Fibroblast of upper back skin (primary cell): ENCODE results near the gene EXD3.
"Not testable (repeated sequence)": the region's sequence is repeated elsewhere in the genome, so short reads cannot be mapped to it uniquely, and the experiment has no call there.

Experiments used
- DNase-seq: peaks from one replicate; pipeline ENCODE4 v3.0.0-alpha.2; 2013

Gene EXD3

GRCh38 chr9:137327641-137328550, 95.1 kb downstream of the EXD3 start:
- DNase-seq = not testable (repeated sequence)

- no peak for DNase-seq
Observed at GRCh38 chr9:137326445-137327065, 96.4 kb downstream of the EXD3 start.

DNA sequence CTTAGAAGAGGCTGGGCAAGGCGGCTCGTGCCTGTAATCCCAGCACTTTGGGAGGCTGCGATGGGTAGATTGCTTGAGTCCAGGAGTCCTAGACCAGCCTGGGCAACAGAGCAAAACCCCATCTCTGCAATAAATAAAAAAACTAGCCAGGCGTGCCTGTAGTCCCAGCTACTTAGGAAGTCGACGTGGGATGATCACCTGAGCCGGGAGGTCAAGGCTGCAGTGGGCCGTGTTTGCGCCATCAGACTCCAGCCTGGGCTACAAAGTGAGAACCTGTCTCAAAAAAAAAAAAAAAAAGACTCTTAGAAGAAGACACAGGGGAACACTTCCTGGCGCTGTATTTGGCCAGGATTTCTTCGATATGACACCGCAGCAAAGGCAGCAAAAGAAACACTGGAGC, 97.2 kb downstream of the EXD3 start:
- no peak for DNase-seq

GRCh38 chr9:137325124-137325523, 97.8 kb downstream of the EXD3 start:
- DNase-seq = no peak

- no peak for DNase-seq
Observed at GRCh38 chr9:137323531-137324331, 99.2 kb downstream of the EXD3 start.

DNA sequence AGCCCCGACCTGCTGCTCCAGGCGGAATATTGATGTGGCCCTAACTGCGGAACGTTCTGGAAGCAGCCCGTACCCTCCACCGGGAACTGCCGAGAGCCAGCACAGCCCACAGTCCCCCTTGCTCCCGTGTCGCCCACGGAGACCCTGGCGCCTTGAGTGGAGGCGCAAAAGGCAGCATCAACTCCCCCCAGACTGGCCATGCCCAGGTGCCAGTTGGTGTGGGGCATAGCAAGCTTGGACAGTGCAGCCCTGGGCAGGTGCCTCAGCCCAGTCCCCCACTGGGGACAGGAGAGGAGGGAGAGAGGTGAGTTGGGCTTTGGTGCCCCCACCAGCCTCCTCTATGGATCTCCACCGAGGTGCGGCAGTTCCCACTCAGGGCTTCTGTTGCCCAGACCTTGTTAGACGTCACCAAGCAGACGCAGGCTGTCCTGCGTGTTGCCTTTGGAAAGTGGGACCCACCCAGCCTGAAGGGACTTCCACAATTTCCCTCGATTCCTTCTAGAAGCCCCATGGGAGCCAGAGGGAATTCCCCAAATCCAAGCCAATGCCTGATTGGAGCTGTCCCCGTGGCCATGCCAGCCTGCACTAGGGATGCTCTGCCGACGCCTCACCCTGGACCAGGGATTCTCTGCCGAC, 101.1 kb downstream of the EXD3 start:
- DNase-seq = no peak

DNA sequence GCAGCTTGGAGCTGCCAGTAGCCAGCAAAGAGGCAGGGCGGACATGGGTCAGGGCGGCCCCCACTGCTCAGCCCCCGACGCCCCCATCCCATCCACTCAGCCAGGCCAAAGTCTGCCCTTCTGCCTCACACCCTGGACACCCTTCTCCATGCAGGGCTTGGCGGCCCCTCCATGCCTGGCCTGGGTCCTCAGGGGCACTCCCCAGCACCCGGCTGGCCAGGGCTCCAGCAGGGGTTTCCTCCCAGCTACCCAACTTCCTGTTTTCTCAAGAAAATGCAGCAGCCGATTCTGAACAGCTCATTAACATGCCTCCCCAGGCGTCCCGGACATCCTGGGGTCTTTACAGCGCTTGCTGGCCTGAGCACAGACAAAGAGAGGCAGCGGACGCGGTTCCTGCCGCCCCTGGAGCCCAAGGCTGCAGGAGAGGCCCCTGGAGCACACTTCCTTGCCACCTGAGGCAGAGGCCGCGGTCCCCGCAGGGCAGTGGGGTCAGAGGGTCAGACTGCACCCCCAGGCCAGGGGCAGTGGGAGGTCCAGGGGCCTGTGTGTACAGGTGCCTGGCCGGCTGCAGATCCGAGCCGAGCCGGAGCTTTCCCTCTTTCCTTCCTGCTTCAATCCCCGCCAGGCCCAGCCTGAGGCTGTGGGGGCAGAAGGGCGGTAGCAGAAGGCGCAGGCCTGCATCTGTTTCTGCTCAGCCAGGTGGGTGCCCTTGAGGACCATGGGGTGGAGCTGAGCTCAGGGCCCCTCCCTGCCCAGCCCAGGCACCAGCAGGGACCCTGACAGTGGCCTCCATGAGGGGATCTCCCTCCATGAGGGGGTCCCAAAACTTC, 102.2 kb downstream of the EXD3 start:
- DNase-seq = no peak

DNA sequence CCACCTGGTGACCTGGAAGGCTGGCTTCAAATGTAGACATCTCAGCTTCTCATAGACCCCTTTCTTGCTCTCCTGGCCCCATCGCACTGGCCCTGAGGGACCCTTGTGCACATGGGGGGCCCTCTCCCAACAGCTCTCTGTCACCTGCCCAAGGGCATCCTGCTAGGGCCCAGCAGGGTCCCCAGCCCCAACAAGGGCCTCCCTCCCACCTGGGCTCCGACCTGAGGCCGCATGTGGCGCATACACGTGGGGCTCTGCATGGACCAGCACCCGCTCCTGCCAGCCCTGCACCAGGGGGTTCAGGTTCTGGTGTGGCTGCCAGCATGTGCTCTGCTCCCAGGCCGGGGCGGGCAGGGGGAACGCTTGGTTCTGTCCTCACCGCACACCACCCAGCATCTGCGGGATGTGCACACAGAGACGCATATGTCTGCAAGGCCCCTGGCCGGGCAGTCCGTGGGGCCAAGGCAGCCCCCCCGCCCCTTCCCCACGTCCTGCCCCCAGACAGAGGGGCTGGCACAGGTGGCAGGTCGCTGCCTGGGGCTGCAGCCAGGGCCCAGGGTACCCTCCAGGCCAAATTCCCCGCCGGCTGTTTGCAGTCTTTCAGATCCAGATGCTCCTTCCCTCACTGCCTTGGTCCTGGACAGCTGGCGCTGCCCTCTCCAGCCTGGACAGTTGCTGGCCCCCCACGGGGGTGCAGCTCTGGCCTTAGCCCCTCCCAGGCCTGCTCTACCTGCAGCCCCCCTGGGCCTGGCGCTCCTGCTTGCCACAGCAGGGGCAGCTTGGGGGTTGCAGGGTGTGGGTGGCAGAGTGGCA, 103.0 kb downstream of the EXD3 start:
- DNase-seq = no peak

DNA sequence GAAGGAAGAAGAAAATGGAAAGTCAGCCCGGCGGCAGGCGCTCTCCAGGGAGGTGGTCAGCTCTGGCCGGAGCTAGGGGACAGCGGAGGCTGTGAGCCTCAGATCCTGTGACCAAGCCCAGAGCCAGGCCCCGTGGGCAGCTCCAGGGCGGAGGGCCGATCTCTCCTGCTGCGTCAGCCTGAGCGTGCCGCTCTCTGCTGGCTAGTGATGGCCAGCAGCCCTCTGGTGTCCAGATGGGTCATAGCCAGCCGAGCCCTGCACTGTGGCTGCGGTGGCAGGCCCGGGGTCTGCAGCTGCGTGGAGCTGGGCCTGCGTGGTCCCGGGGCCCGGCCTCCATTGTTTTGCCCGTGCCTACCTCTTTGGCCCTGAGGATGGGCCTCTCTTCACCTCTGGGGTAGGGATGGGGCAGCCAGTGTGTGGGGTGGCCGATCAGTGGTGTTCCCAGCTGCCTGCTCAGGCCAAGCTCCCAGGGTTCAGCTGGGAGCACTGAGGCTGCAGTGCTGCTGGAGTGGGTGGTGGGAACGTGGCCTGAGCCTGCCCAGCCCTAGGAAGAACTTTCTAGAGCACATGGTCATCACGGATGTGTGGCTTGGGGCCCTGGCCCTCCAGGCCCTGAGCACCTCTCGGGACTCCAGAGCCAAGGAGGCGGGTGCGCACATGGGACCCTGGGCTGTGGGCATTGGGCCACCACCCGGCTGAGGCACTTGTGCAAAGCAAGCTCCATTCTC, 103.8 kb downstream of the EXD3 start:
- no peak for DNase-seq

- no peak for DNase-seq
Observed at GRCh38 chr9:137318602-137319001, 104.4 kb downstream of the EXD3 start.

DNA sequence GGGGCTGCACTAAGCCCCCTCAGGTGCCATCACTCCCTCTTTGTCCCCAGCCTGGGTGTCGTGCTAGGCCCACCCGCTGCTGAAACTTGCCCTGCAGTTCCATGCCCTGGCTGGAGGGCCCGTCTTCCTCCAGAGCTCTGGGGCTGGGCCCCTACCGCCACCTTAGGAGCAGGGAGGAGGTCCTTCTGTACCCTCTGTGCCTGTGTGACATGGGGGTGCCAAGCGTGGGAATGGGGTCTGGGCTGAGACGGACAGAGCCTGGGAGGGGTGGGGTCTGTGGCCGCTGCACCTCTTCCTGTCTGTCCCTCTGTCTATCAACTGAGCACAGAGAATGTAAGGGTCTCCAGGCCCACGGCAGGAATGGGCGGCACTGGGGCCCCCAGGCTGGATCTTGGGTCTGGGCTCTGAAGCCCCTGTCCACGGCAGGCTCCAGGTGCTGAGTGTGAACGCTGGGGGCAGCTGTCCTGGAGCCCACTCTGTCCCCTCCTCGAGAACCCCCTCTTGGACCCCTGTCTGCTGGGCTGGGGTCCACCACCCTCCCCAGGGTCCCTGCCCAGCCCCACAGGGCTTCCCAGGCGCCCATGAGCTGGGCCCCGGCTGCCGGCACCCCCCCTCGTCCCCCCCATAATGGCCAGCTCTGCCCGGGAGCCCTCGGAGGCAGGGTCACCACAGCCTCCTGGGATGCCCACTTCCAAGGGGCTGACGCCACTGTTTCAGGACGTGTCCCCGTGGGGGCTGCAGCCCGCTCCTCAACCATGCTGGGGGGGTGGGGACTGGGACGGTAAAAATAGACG, 105.0 kb downstream of the EXD3 start:
- no peak for DNase-seq

DNA sequence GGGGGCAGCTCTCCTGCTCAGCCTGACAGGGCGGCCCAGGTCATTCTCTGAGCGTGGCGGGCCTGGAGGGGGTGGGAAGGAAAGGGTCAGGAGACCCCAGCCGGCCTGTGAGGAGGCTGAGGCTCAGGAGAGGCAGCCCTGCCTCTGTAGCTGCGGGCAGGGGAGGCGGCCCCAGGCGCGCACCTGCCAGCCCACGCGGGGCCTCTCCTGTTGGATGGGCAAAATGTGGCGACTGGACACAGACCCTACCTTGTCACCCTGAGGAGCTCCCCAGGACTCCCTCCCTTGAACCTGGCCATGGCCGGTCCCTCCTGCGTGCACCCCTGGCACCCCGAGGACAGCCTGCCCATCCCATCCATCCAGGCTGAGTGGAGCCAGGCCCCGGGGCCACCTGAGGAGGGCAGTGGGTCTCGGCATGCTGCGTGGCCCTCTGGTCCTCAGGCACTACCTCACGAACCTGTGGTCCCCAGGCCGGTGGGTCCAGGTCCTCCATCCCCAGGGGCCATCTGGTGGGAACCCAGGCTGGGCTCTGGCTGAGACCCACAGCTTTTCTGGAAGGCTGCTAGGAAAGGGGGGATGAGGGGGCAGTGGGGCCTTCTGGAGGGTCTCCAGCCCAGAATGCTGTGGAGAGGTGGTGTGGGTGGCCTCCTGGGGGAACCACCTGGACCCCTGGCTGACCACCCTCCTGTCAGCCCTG, 105.8 kb downstream of the EXD3 start:
- DNase-seq = no peak

DNA sequence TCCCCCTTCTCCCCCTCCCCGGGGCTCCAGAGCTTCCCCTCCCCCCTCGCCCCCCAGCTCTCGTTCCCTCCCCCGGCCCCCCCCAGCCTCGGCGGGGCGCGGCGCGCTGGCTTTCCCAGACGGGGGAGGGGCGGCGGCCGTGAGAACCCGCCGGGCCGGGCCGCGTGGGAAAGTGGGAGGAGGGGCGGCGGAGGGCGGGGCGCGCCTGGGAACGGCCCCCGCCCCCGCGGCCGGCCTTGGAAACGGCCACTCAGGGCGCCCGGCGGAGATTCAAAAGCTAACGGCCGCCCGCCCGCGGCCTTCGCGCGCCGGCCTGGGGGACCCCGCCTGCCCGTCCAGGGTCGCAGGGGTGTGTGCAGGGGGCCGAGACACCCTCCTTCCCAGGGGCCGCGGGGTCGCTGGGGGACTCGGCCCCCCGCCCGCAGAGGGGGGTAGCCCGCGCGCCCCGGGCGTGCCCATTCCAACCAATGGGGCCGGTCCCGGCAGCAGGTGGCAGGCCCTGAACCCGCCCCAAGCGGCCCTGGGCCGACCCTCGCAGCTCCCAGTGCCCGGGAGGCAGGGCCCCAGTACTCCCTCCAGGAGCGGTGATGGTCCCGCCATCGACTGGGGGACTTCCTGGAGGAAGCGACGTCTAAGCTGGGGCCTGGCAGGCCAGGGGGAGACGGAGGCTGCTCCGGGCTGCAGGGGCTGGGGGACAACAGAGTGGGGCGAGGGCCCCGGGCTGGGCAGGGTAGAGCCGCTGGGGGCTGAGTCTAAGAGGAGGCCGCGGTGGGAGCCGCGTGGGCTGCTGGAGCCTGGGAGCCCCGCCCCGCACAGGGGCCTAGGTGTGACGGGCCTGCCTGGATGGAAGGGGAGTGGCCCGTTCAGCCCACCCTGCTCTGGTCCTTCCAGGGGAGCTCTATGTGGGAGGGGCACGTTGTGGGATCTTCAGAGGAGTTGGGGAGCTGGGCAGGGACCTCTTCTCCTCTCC, 106.7 kb downstream of the EXD3 start:
- no peak for DNase-seq

DNA sequence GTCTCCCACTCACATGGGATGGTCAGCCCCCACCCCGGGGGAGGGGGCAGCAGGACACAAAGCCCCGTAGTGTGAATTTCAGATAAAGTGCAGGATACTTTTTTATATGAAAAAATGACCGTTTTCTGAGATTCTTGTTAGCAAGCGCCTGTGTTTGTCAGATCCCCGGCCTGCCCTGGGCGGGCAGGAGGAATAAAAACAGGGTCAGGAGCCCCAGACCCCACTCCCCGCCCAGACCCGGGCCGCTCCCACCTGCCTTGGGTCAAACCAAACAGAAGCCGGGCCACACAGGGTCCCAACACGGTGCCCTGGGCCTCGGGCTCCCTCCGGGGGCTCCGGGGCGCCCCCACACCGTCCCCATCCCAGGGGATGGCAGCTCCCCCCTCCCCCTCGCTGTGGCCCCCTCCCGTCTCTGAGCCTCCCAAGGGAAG, 107.4 kb downstream of the EXD3 start:
- DNase-seq = no peak

DNA sequence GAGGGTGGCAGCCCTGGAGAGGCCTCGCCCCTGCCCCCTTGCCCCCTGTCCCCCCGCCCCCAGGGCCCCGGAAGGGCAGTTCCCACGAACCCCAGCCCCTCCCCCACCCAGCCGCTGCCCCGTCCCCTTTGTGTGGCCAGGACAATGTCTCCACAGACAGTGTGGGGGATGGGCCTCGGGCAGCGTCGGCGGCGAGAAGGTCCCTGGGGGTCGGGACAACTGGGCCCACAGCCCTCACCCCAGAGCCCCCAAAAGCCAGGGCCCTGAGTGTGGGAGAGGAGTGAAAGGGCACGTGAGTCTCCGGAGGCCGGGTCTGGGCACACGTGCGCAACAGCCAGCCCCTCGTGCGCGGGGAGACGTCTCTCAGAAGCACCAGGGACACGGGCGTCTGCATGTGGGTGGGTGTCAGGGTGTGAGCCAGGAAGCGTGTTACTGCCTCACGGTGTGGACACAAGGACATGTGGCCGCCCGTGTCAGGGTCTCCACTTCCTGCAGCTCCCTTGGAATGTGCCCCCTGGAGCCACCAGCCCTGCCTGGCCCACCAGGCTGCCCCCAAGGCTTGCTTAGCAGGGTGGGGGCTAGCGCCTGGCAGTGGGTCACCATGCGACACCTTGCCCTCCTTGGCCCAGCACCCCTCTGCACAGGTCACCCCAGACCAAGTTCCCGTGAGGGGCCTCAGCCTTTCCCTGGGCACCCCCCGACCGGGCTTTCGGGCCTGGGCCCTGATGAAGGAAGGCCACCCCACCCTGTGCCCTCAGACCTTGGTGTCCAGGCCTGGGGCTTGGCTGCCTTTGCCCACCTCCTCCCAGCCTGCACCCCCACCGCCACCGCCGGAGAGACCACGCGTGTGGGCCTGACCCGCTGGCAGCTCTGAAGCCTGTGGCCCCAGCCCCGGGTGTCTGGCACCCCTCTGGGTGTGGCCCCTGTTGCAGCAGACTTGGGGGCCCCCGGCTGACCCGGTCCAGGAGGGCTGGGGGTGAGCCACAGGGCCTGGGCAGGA, 108.1 kb downstream of the EXD3 start:
- no peak for DNase-seq

GRCh38 chr9:137313956-137314560, 108.9 kb downstream of the EXD3 start:
- no peak for DNase-seq
